Measurements from ENCODE around the gene KIFC1. TPM values are rescaled to one million over a fixed set of nuclear protein-coding genes. Genes with fewer than 3 reads are reported as not detected.

The KIFC1 gene
- total and polyA plus RNA-seq, 9 of the 15 experiments (the other 6 are each of a cell fraction or from before 2014, with no cell fraction given): 1.3 to 95.2 (median 76.9) TPM

- TF ChIP-seq ZNF354B (CRISPR knock-in tag; IDR thresholded peaks at IDR 0.05): no peak
- TF ChIP-seq ZBTB17 (CRISPR knock-in tag; IDR thresholded peaks at IDR 0.05): no peak
- TF ChIP-seq PCBP1 (IDR thresholded peaks at IDR 0.05; ENCODE audit: low read depth, low read length, poor library complexity, severe bottlenecking): peak; percentile 53
- TF ChIP-seq, protein P1, sequence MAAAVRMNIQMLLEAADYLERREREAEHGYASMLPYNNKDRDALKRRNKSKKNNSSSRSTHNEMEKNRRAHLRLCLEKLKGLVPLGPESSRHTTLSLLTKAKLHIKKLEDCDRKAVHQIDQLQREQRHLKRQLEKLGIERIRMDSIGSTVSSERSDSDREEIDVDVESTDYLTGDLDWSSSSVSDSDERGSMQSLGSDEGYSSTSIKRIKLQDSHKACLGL (CRISPR knock-in tag; IDR thresholded peaks at IDR 0.05; ENCODE audit: borderline replicate concordance, poor library complexity, severe bottlenecking): no peak
- no peak for TF ChIP-seq ZNF318 (IDR thresholded peaks at IDR 0.05; ENCODE audit: borderline replicate concordance in 1 of 2, low read depth in 1 of 2)
- TF ChIP-seq CBX5 (IDR thresholded peaks at IDR 0.05; ENCODE audit: borderline replicate concordance, low read depth): no peak; the same call in 1 of the 2 replicates
- no peak for TF ChIP-seq ZNF408 (CRISPR knock-in tag; IDR thresholded peaks at IDR 0.05; ENCODE audit: low read depth)
- no peak for TF ChIP-seq ASH1L (IDR thresholded peaks at IDR 0.05; ENCODE audit: borderline replicate concordance, low read depth, partially characterized antibody)
- TF ChIP-seq KLF10 (CRISPR knock-in tag; IDR thresholded peaks at IDR 0.05): no peak
- peak in 1 of 2 experiments; percentile 79; a peak in 1 of 4 replicates for TF ChIP-seq KDM4B (IDR thresholded peaks at IDR 0.05; ENCODE audit: borderline replicate concordance in 2 of 2, low read depth in 1 of 2)
- TF ChIP-seq TRIM25 (IDR thresholded peaks at IDR 0.05; ENCODE audit: borderline replicate concordance): no peak
- 0 out of 2 replicates have a peak, but pooled peaks have one; percentile 17 for TF ChIP-seq THRB (CRISPR knock-in tag; conservative IDR thresholded peaks at IDR 0.05)
- no peak for TF ChIP-seq SMAD3 (CRISPR knock-in tag; conservative IDR thresholded peaks at IDR 0.05)
- no peak for TF ChIP-seq DDX20 (tag; IDR thresholded peaks at IDR 0.05; ENCODE audit: low read depth)
Observed at GRCh38 chr6:33425668-33426577, 34.3 kb downstream of the KIFC1 start (continued).
